ENCODE data around the gene ZNRF3.

- no peak for TF ChIP-seq ZBTB1 (tag by site-specific recombination; IDR thresholded peaks at IDR 0.05)
- no peak for TF ChIP-seq ZNF280C (tag by site-specific recombination; IDR thresholded peaks at IDR 0.05)
- no peak for TF ChIP-seq CTCF (tag by site-specific recombination; IDR thresholded peaks at IDR 0.05)
- no peak for TF ChIP-seq PBX3 (CRISPR knock-in tag; IDR thresholded peaks at IDR 0.05)
- TF ChIP-seq SP2 (tag by site-specific recombination; IDR thresholded peaks at IDR 0.05): no peak
- no peak for TF ChIP-seq ZBTB7A (tag by site-specific recombination; IDR thresholded peaks at IDR 0.05; ENCODE audit: low read depth)
- TF ChIP-seq ZNF18 (tag by site-specific recombination; IDR thresholded peaks at IDR 0.05): no peak
- no peak for TF ChIP-seq OSR2 (tag by site-specific recombination; IDR thresholded peaks at IDR 0.05)
- TF ChIP-seq ZNF510 (tag by site-specific recombination; IDR thresholded peaks at IDR 0.05; ENCODE audit: insufficient replicate concordance): no peak
- no peak for TF ChIP-seq ZSCAN30 (tag by site-specific recombination; IDR thresholded peaks at IDR 0.05)
- TF ChIP-seq YY1 (tag by site-specific recombination; IDR thresholded peaks at IDR 0.05): no peak
- no peak for TF ChIP-seq ZNF26 (tag by site-specific recombination; IDR thresholded peaks at IDR 0.05)
- no peak for TF ChIP-seq ZNF169 (tag by site-specific recombination; IDR thresholded peaks at IDR 0.05)
- no peak for TF ChIP-seq ZNF660 (tag by site-specific recombination; IDR thresholded peaks at IDR 0.05)
Observed at GRCh38 chr22:28967969-28968368, 84.6 kb downstream of the ZNRF3 start.
